Measurements from ENCODE around the gene BSCL2.
"Not testable (repeated sequence)": the region's sequence is repeated elsewhere in the genome, so short reads cannot be mapped to it uniquely, and the experiment has no call there.

Gene BSCL2

DNA sequence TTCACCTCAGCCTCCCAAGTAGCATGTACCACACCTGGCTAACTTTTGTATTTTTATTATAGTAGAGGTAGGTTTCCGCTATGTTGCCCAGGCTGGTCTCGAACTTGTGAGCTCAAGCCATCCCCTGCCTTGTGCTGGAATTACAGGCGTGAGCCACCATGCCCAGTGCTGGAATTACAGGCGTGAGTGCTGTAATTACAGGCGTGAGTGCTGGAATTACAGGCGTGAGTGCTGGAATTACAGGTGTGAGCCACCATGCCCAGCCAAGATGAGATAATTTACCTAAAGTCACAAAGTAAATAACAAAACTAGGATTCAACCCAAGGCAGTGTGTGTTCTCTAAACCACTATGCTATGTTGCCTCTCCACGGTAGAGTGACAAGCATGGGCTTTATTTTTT is 24.7 kb downstream of the BSCL2 start:
- no peak for DNase-seq

- DNase-seq, result no peak
These were observed 26.4 kb downstream of the BSCL2 start for GRCh38 chr11:62680825-62681240.

DNA sequence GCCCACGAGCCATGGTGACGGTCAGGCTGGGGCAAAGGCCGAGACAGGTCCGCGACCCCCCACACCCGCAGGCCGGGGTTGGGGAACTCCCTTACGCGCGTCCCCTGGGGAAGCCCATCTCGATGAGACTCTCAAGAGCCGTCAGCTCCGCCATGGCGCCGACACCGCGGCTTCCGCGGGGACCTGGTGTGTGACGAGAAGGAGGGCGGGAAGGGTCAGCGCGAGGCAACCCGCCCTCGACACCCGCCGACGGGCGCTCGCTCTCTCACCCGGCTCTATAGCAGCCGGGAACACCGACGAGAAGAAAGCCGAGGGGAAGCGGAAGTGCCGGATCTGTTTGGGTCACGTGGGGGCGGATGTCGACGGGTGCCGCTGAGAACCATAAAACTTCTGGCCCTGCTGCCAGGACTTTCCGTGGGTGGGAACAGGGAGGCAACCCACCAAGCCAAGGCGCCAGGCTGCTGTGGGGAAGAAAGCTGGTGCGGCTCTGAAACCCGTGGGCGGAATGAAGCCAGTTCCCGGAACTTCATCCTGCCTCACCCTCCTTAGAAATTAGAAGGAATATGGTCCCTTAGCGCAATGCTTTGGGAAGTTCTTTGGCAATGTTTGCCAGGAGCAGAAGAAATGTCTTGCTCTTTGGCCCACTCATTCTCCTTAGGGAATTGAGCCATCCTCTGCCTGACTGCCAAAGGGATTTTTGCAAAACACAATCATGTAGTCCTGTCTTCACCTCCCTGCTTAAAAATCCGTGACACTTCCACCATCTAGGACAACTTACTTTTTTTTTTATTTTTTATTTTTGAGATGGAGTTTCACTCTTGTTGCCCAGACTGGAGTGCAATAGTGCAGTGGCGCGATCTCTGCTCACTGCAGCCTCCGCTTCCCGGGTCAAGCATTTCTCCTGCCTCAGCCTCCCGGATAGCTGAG is 28.2 kb downstream of the BSCL2 start, which contains the start of gene UBXN1:
Gene UBXN1, minus strand, starts transcription at position 304 of the 927 bp plus-strand sequence. Its CDS starts 150 bp downstream, at position 154.
- DNase-seq, result peak; percentile 61 to 67

DNA sequence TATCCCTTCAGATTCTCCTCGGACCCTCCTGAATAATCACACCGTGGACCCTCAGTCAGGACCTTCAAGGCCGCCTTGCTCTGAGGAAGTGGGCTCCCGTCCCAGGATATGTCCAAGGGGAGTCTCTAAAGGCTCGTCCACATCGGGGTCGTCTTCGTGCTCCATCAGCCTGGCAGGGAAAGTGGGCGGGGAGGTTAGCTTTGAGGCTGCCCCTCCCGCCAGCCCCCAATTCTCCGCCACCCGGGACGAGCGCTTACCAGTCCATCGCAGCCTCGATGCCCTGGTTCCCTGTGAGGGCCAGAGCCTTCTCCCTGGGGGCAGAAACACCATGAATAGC is 28.8 kb downstream of the BSCL2 start:
- no peak for DNase-seq

DNA sequence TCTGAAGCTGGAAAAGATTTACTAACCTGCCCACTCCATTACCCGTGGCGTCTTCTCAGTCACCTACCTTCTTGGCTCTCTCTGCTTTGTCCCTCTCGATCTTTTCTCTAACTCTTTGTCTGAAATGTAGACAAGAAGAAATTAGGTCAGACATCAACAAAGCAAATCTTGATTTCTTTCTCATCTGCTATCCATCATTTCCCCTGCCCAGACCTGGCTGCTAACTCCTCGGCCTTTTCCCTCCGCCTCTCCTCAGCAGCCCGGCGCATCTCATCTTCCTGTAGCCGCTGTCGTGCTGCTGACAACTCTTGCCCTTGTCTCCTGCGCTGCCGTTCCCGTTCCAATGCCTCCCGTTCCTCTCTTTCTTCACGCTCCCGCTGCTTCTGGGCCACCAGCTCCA is 29.5 kb downstream of the BSCL2 start:
- DNase-seq, result no peak

DNA sequence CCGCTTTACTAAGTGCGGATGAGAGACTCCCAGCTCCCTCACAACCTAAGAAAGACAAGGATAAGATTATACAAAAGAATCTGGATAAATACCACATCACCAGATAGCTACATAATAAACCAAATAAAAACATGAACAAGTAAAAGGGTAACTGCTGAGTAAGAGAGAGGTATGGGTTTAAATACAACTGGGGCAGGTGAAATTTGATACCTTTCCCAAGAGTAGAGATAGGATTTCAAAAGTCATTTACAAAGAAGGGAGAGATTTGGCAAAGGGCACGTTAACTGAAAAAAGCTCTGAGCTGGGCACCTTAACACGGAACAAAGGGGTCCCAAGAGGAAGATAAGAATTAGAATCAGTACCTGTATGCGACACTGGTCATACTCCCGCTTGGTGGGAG is 30.1 kb downstream of the BSCL2 start:
- no peak for DNase-seq

- no peak for DNase-seq
These were observed 30.5 kb downstream of the BSCL2 start for GRCh38 chr11:62676698-62677097.

DNA sequence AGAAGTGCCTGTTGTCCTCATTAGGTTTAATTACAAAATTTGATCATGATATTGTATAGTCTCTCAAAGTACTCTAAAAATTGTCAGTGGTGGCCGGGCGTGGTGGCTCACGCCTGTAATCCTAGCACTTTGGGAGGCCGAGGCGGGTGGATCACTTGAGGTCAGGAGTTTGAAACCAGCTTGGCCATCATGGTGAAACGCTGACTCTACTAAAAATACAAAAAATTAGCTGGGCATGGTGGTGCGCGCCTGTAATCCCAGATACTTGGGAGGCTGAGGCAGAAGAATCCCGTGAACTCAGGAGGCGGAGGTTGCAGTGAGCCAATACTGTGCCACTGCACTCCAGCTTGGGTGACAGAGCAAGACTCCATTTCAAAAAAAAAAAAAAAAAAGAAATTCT is 31.8 kb downstream of the BSCL2 start:
- DNase-seq, result not testable (repeated sequence)

DNA sequence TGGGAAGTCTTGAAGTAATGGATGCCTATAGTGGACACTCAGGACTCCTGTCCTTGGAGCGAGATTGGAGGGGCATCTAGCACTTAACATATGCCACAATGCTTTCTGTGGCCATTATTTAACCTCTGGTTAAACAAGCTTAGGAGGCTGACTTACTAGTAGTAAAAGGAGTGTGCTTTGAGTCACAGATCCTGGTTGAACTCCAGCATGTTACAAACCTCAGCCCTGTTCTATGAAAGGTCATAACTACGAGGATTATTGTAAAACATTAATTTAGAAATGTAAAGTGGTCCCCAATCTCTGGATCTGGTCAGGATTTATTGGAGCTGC is 34.1 kb downstream of the BSCL2 start:
- no peak for DNase-seq

DNA sequence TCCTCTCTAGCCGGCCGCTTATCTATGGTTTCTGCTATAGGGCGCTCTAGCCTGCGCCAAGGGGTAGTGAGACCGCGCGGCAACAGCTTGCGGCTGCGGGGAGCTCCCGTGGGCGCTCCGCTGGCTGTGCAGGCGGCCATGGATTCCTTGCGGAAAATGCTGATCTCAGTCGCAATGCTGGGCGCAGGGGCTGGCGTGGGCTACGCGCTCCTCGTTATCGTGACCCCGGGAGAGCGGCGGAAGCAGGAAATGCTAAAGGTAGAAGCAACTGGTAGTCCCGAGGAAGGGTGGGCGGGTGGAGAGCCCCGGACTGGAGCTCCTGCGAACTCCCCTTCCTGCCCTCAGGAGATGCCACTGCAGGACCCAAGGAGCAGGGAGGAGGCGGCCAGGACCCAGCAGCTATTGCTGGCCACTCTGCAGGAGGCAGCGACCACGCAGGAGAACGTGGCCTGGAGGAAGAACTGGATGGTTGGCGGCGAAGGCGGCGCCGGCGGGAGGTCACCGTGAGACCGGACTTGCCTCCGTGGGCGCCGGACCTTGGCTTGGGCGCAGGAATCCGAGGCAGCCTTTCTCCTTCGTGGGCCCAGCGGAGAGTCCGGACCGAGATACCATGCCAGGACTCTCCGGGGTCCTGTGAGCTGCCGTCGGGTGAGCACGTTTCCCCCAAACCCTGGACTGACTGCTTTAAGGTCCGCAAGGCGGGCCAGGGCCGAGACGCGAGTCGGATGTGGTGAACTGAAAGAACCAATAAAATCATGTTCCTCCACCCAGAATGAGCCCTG is 35.4 kb downstream of the BSCL2 start, which contains the start of the genes LBHD1 and UQCC3:
Gene LBHD1, minus strand, starts transcription at position 660 of the 782 bp plus-strand sequence. CDS start 2,236 bp downstream, outside the sequence.
Gene UQCC3, plus strand, starts transcription at position 66 of the 782 bp plus-strand sequence. Its CDS starts 73 bp downstream, at position 139.
- peak in 1 of 2 experiments; percentile 61 for DNase-seq

DNA sequence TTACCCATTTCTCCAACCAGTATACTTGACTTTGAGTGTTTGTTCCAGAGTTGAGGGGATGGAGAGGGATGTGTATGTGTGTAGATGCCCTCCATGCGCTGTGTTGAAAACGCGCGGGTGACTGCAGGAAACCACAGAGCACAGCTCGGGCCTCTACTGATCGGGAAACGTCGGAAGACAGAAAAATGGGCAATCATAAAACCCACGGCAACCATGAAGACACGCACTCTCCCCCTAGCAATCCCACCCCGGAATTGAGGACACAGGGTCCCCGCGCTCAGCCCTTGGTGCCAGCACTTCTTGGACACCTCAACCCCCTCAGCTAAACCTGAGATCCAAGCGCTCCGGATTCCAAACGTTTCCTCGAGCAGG is 36.0 kb downstream of the BSCL2 start:
- DNase-seq, result peak in 1 of 2 experiments; percentile 55

DNA sequence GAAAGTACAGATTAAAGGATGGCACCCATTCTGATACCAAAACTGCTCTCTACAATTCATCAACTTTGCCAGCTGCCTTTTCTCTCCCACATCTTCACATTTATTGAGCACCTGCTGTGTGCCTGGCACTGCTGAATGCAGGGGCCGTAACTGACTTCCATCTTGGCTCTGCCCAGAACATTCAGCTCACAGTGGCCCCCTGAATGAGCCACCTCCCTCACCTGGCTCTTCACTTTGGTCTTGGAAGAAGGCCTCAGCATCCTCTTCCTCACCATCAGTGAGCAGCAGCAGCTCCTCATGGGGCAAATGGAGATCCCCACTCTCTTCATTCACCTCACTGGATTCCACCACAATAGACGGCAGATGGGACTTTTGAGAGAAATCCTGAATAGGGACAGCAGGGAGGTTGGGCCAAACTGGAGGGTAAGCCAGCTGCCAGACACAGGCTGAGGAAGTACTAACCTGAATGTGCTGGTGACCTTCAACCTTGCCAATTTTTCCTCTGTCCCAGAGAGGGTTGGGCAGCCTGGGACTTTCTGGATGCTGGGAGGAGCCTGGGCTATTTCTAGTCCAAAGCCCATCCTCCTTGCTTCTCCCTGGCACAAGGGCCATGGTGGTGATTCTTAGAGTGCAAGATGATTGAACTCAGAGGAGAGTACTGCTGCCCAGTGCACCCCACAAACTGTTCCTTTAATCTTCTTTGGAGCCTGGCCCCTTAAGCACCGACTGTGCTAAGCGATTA is 37.6 kb downstream of the BSCL2 start:
- DNase-seq, result no peak

GRCh38 chr11:62667460-62667859 is 39.8 kb downstream of the BSCL2 start:
- DNase-seq, result no peak

- DNase-seq, result no peak
These were observed 40.8 kb downstream of the BSCL2 start for GRCh38 chr11:62666259-62666926.

- no peak for DNase-seq
These were observed 41.5 kb downstream of the BSCL2 start for GRCh38 chr11:62665599-62666258.

DNA sequence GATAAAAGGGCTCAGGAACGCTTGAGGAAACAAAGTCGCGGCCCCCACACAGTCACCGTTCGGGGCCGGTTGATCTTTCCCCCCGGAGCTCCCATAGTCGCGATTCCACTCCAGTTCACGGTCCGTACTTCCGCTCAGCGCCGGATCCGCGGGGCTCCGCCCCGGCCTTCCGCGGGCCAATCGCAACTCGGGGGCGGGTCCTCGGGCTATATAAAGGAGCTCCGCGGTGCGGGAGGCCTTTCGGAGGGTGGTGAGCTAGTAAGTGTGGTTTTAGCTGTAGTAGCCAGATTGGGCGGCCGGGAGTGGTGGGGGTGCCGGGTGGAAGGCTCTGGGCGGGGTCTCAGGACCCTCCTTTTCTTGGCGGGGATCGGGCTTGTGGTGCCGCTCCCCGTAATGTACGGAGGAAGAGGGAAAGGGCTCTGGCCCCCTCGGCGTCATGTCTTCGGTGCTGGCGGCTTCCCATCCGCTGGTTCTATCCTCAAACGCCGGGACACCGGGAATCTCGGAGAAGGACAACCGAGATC is 42.1 kb downstream of the BSCL2 start, which contains the start of the genes C11orf98 and CSKMT:
Gene C11orf98, minus strand, starts transcription at position 136 of the 524 bp plus-strand sequence. Its CDS starts 41 bp downstream, at position 95.
Gene CSKMT, plus strand, starts transcription at position 238 of the 524 bp plus-strand sequence. CDS start 568 bp downstream, outside the sequence.
- DNase-seq, result peak; percentile 70 to 86

DNA sequence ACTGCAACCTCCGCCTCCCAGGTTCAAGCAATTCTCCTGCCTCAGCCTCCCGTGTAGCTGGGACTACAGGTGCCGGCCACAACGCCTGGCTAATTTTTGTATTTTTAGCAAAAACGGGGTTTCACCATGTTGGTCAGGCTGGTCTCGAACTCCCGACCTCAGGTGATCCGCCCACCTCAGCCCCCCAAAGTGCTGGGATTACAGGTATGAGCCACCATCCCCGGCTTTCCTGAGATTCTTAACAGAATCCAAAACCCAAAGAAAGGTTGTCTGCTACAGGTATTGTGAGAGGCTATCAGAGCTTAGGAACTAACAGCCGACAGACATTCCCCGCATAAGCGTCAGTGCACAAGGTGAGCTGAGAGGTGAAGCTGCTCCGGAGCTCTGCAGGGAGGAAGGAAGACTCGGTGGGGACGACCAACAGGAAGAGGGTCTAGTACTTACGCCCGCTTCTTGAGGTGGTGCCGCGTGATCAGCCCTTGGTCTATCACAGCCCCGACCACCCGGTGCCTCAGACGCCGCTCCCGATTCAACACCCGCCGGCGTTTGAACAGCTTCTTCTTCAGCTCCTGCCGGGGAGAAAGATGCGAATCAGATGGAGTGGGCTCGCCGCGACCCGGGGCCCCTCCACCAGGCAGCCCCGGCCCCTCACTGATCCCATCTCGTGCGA is 42.7 kb downstream of the BSCL2 start:
- peak in 1 of 2 experiments; percentile 29 for DNase-seq

DNA sequence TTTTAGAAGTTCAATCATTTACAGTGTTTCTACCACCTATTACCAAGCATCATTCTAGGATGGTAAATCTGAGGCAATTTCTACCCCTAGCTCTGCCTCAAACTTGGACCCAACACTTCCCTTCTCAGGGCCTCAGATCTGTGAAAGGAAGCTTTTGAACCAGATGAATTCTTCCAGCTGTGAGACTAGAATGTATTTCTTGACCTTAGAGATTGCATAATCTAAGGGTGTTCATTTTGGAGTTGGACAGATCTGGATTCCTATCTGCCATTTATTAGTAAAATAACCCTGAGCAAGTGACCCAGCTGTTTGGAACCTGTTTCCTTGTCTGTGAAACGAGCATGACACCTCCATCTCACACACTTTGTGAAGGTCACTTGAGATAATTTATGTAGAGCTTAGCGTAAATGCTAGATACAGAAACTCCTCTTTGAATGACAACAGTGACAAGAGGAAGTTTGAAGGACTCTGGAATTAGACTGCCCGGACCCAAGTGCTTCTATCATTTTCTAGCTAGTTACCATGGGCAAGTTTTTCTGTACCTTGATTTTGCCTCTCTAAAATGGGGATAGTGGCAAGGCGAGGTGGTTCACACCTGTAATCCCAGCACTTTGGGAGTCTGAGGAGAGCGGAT is 50.3 kb downstream of the BSCL2 start:
- DNase-seq, result no peak

DNA sequence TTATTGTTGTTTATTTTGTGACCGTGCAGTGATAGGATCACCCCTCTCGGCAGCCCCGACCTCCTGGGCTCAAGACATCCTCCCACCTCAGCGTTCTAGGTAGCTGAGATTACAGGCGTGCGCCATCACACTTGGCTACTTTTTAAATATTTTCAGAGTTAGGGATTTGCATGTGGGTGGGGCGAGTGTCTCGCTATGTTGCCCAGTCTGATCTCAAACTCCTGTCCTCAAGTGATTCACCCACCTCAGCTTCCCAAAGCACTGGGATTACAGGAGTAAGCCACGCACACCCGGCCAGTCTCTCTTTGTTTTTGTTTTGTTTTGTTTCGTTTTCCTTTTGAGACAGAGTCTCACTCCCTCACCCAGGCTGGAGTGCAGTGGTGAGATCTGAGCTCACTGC is 52.9 kb downstream of the BSCL2 start:
- DNase-seq, result no peak

Data from NCI-H187 (cell line).